GM19025 (cell line): ENCODE measurements around the gene DOCK1.

Experiments used
- ATAC-seq: cut with Tn5 transposase; IDR thresholded peaks from one replicate; pipeline ENCODE4 v1.9.1; 2021; ENCODE audit warnings: mild to moderate bottlenecking, low read depth, moderate library complexity; ENCODE audit not compliant: unreplicated experiment

Gene DOCK1

GRCh38 chr10:127405221-127405620 lies 500.0 kb downstream of the DOCK1 start:
- no peak for ATAC-seq

GRCh38 chr10:127406018-127406550 lies 500.9 kb downstream of the DOCK1 start:
- no peak for ATAC-seq

- no peak for ATAC-seq
Observed at GRCh38 chr10:127407551-127407950, 502.3 kb downstream of the DOCK1 start.

- ATAC-seq = no peak
Observed at GRCh38 chr10:127408112-127408710, 503.0 kb downstream of the DOCK1 start.

GRCh38 chr10:127408733-127409132 lies 503.5 kb downstream of the DOCK1 start:
- ATAC-seq = no peak

GRCh38 chr10:127410030-127410429 lies 504.8 kb downstream of the DOCK1 start:
- no peak for ATAC-seq

- no peak for ATAC-seq
Observed at GRCh38 chr10:127411062-127411461, 505.8 kb downstream of the DOCK1 start.

GRCh38 chr10:127413326-127413725 lies 508.1 kb downstream of the DOCK1 start:
- no peak for ATAC-seq

GRCh38 chr10:127414024-127414423 lies 508.8 kb downstream of the DOCK1 start:
- no peak for ATAC-seq

- no peak for ATAC-seq
Observed at GRCh38 chr10:127415116-127415515, 509.9 kb downstream of the DOCK1 start.

- no peak for ATAC-seq
Observed at GRCh38 chr10:127415901-127416581, 510.8 kb downstream of the DOCK1 start.

GRCh38 chr10:127417031-127417430 lies 511.8 kb downstream of the DOCK1 start:
- no peak for ATAC-seq

- ATAC-seq = no peak
Observed at GRCh38 chr10:127417686-127418401, 512.6 kb downstream of the DOCK1 start.

- ATAC-seq = no peak
Observed at GRCh38 chr10:127418536-127419168, 513.4 kb downstream of the DOCK1 start.

- ATAC-seq = no peak
Observed at GRCh38 chr10:127420138-127420684, 515.0 kb downstream of the DOCK1 start.

GRCh38 chr10:127423218-127423915 lies 518.1 kb downstream of the DOCK1 start:
- no peak for ATAC-seq

GRCh38 chr10:127424594-127425264 lies 519.5 kb downstream of the DOCK1 start:
- ATAC-seq = no peak

GRCh38 chr10:127426746-127427145 lies 521.5 kb downstream of the DOCK1 start:
- ATAC-seq = no peak

- ATAC-seq = no peak
Observed at GRCh38 chr10:127427926-127428325, 522.7 kb downstream of the DOCK1 start.
